SU-DHL-6 (cell line): ENCODE data around the gene BNIP2.

Experiments used
- CTCF ChIP-seq: fragments of 200-600 bp; sonication (generic); IDR thresholded peaks from one replicate; pipeline ENCODE4 v1.5.1; 2017; ENCODE audit warnings: antibody characterized with exemption, mild to moderate bottlenecking, low read length, moderate library complexity; ENCODE audit not compliant: insufficient read depth, poor library complexity, severe bottlenecking
- EZH2phosphoT487 ChIP-seq: fragments of 200-600 bp; sonication (generic), shearing (Covaris generic); conservative IDR thresholded peaks from 2 replicates; pipeline ENCODE4 v1.6.1; 2018; ENCODE audit warnings: mild to moderate bottlenecking, antibody characterized with exemption, low read length, moderate library complexity, mixed read lengths

- TF ChIP-seq CTCF (no peak), EZH2phosphoT487 (no peak)
These were observed 33.4 kb upstream of the BNIP2 start for GRCh38 chr15:59722476-59722875.
